ENCODE data around the gene LRPPRC.

Gene LRPPRC

DNA sequence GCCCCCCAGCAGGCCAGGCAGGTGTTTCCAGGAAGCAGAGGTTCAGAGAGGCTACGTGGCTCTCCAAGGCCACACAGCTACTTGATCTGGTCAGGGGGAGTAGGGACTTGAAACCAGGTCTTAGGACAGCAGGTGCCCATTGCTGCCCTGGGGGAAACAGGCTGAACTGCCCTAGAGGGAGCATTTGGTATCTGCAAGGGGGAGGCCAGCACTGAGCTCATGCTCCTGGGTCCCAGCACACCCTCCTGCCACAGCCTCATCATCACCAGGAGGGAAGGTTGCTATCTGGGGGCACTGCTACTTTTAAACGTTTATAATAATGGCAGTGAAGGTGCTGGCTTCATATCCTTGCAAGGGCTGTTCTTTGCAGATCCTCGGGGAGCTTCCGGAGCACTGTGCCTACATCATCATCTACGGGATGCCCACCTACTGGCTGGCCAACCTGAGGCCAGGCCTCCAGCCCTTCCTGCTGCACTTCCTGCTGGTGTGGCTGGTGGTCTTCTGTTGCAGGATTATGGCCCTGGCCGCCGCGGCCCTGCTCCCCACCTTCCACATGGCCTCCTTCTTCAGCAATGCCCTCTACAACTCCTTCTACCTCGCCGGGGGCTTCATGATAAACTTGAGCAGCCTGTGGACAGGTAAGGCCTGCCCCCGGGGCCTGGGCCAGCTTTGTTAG lies 120.9 kb downstream of the LRPPRC start:
- no peak for TF ChIP-seq CEBPB (IDR thresholded peaks at IDR 0.05)
- TF ChIP-seq RAD21 (IDR thresholded peaks at IDR 0.05; ENCODE audit: low read depth) = no peak
- TF ChIP-seq, protein P1, sequence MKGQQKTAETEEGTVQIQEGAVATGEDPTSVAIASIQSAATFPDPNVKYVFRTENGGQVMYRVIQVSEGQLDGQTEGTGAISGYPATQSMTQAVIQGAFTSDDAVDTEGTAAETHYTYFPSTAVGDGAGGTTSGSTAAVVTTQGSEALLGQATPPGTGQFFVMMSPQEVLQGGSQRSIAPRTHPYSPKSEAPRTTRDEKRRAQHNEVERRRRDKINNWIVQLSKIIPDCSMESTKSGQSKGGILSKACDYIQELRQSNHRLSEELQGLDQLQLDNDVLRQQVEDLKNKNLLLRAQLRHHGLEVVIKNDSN (IDR thresholded peaks at IDR 0.05) = no peak
- no peak for TF ChIP-seq TEAD4 (IDR thresholded peaks at IDR 0.05)
- no peak for TF ChIP-seq ZBTB7A (IDR thresholded peaks at IDR 0.05; ENCODE audit: low read depth)

DNA sequence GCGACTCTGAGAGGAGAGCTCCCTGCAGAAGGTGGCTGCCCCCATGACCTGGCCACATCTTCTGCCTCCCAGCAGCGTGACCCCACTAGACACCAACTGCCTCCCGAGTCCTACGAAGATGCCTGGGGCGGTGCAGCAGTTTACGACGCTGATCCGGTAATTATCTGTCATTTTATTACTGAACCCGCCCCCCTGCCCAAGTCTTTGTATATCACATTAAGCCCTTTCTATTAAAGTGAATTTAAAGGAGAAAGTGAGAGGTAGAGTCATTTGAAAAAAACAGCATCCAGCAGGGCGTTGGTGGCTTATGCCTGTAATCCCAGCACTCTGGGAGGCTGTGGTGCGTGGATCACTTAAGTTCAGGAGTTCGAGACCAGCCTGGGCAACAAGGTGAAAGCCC lies 123.6 kb downstream of the LRPPRC start:
- no peak for TF ChIP-seq CREB1 (IDR thresholded peaks at IDR 0.05; ENCODE audit: low read depth)
- TF ChIP-seq FOXM1 (IDR thresholded peaks at IDR 0.05; ENCODE audit: borderline replicate concordance, low read depth) = no peak
- TF ChIP-seq TEAD4 (IDR thresholded peaks at IDR 0.05) = no peak
- no peak for TF ChIP-seq ZBTB7A (IDR thresholded peaks at IDR 0.05; ENCODE audit: low read depth)
- TF ChIP-seq, protein P1 (IDR thresholded peaks at IDR 0.05) = no peak
- no peak for TF ChIP-seq TAF1 (IDR thresholded peaks at IDR 0.05; ENCODE audit: low read depth)
- TF ChIP-seq YY1 (IDR thresholded peaks at IDR 0.05; ENCODE audit: low read depth) = no peak
- no peak for TF ChIP-seq TCF12 (IDR thresholded peaks at IDR 0.05; ENCODE audit: low read depth)
- TF ChIP-seq EP300 (IDR thresholded peaks at IDR 0.05; ENCODE audit: borderline replicate concordance) = no peak
- TF ChIP-seq CEBPB (IDR thresholded peaks at IDR 0.05) = no peak
- TF ChIP-seq, protein P2, sequence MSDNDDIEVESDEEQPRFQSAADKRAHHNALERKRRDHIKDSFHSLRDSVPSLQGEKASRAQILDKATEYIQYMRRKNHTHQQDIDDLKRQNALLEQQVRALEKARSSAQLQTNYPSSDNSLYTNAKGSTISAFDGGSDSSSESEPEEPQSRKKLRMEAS (IDR thresholded peaks at IDR 0.05) = no peak
- TF ChIP-seq, protein P3, sequence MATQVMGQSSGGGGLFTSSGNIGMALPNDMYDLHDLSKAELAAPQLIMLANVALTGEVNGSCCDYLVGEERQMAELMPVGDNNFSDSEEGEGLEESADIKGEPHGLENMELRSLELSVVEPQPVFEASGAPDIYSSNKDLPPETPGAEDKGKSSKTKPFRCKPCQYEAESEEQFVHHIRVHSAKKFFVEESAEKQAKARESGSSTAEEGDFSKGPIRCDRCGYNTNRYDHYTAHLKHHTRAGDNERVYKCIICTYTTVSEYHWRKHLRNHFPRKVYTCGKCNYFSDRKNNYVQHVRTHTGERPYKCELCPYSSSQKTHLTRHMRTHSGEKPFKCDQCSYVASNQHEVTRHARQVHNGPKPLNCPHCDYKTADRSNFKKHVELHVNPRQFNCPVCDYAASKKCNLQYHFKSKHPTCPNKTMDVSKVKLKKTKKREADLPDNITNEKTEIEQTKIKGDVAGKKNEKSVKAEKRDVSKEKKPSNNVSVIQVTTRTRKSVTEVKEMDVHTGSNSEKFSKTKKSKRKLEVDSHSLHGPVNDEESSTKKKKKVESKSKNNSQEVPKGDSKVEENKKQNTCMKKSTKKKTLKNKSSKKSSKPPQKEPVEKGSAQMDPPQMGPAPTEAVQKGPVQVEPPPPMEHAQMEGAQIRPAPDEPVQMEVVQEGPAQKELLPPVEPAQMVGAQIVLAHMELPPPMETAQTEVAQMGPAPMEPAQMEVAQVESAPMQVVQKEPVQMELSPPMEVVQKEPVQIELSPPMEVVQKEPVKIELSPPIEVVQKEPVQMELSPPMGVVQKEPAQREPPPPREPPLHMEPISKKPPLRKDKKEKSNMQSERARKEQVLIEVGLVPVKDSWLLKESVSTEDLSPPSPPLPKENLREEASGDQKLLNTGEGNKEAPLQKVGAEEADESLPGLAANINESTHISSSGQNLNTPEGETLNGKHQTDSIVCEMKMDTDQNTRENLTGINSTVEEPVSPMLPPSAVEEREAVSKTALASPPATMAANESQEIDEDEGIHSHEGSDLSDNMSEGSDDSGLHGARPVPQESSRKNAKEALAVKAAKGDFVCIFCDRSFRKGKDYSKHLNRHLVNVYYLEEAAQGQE (IDR thresholded peaks at IDR 0.05; ENCODE audit: low read depth) = no peak
- TF ChIP-seq NFIC (IDR thresholded peaks at IDR 0.05) = no peak
- TF ChIP-seq RAD21 (IDR thresholded peaks at IDR 0.05; ENCODE audit: low read depth) = no peak
- TF ChIP-seq EGR1 (IDR thresholded peaks at IDR 0.05) = no peak

DNA sequence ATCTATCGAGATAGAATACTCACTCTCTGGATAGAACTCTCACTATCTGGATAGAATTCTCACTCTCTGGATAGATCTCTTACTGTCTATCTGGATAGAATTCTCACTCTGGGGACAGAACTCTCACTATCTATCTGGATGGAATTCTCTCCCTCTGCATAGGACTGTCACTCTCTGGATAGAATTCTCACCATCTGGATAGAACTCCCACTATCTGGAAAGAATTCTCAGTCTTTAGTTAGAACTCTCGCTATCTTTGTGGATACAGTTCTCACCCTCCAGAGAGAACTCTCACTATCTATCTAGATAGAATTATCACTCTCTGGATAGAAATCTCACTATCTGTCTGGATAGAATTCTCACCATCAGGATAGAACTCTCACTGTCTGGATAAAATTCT lies 140.5 kb downstream of the LRPPRC start:
- TF ChIP-seq CEBPB (IDR thresholded peaks at IDR 0.05) = no peak
- TF ChIP-seq, protein P3 (IDR thresholded peaks at IDR 0.05; ENCODE audit: low read depth) = no peak
- TF ChIP-seq EGR1 (IDR thresholded peaks at IDR 0.05) = no peak
- TF ChIP-seq, protein P1 (IDR thresholded peaks at IDR 0.05) = no peak
- TF ChIP-seq YY1 (IDR thresholded peaks at IDR 0.05; ENCODE audit: low read depth) = no peak
- TF ChIP-seq CREB1 (IDR thresholded peaks at IDR 0.05; ENCODE audit: low read depth) = no peak
- TF ChIP-seq ZBTB7A (IDR thresholded peaks at IDR 0.05; ENCODE audit: low read depth) = no peak
- TF ChIP-seq EP300 (IDR thresholded peaks at IDR 0.05; ENCODE audit: borderline replicate concordance) = no peak
- no peak for TF ChIP-seq FOXM1 (IDR thresholded peaks at IDR 0.05; ENCODE audit: borderline replicate concordance, low read depth)
- no peak for TF ChIP-seq TEAD4 (IDR thresholded peaks at IDR 0.05)
- TF ChIP-seq TAF1 (IDR thresholded peaks at IDR 0.05; ENCODE audit: low read depth) = no peak
- TF ChIP-seq, protein P2 (IDR thresholded peaks at IDR 0.05) = no peak
- TF ChIP-seq NFIC (IDR thresholded peaks at IDR 0.05) = no peak
- TF ChIP-seq TCF12 (IDR thresholded peaks at IDR 0.05; ENCODE audit: low read depth) = no peak
- TF ChIP-seq RAD21 (IDR thresholded peaks at IDR 0.05; ENCODE audit: low read depth) = no peak

DNA sequence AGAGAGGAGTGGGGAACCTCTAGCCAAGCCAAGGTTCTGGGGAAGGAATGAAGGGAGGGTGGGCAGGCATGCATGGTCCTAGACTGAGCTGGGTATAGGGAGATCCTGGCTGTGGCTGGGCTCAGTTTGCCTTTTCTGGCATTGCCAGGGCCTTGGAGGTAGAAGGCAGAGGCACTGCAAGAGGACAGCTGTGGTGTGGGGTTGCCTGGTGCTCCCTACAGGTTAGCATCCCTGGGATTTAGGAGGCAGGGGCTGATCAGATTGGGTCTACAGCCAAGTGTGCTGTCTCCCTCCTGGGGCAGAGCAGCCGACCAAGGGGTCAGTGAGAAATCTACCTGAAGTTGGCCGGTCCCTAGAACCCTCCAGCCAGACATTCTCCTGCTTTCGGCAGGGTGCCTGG lies 141.1 kb downstream of the LRPPRC start:
- TF ChIP-seq RAD21 (IDR thresholded peaks at IDR 0.05; ENCODE audit: low read depth) = no peak

DNA sequence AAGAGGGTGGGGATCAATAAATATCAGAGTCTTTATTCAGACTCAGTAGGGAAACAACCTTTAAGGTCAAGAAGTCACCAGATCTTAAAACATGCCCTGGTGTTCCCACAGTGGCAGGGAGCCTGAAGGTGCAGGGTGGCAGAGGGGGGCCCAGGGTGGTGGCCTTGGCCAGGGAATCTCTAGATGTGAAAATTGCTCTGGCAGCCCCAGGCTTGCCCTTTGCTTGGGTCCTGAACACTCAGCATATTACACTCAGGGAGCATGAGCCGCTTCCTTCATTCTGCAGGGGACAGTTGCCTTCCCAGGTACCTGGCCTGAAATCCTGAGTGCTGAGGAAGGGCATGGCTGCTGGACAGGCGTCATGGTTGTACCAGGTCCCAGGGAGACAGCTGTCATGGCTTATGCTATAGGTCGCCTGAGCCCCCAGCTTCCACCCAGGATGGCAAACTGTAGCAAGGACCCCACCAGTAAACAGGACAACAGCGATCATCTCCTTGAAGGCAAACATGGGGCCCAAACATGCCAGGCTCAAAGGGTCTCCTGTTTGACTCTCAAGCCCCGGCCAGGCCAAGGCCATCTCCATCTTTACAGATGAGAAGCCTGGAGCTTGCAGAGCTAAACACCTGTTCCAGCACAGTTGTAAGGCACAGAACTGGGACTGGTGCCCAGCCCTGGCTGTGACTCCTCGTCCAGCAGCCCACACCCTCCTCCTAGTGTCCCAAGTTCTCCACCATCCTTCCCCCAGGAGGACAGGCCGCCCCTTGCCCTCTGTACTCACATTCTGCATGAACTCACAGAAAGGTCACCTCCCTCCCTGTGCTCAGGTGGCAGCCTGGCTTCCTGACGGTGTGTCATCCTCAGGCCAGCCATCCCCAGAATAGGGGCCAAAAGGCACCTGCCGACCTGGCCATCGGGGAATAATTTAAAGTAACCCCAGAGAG lies 142.4 kb downstream of the LRPPRC start:
- no peak for TF ChIP-seq EP300 (IDR thresholded peaks at IDR 0.05; ENCODE audit: borderline replicate concordance)
- TF ChIP-seq EGR1 (IDR thresholded peaks at IDR 0.05) = no peak
- TF ChIP-seq CREB1 (IDR thresholded peaks at IDR 0.05; ENCODE audit: low read depth) = no peak
- TF ChIP-seq TCF12 (IDR thresholded peaks at IDR 0.05; ENCODE audit: low read depth) = no peak
- TF ChIP-seq NFIC (IDR thresholded peaks at IDR 0.05) = no peak
- TF ChIP-seq, protein P2 (IDR thresholded peaks at IDR 0.05) = no peak
- TF ChIP-seq, protein P3 (IDR thresholded peaks at IDR 0.05; ENCODE audit: low read depth) = no peak
- TF ChIP-seq CEBPB (IDR thresholded peaks at IDR 0.05) = no peak
